ENCODE measurements around the gene SLC9A3.
"Not testable (repeated sequence)": the region's sequence is repeated elsewhere in the genome, so short reads cannot be mapped to it uniquely, and the experiment has no call there.

SLC9A3 gene

DNA sequence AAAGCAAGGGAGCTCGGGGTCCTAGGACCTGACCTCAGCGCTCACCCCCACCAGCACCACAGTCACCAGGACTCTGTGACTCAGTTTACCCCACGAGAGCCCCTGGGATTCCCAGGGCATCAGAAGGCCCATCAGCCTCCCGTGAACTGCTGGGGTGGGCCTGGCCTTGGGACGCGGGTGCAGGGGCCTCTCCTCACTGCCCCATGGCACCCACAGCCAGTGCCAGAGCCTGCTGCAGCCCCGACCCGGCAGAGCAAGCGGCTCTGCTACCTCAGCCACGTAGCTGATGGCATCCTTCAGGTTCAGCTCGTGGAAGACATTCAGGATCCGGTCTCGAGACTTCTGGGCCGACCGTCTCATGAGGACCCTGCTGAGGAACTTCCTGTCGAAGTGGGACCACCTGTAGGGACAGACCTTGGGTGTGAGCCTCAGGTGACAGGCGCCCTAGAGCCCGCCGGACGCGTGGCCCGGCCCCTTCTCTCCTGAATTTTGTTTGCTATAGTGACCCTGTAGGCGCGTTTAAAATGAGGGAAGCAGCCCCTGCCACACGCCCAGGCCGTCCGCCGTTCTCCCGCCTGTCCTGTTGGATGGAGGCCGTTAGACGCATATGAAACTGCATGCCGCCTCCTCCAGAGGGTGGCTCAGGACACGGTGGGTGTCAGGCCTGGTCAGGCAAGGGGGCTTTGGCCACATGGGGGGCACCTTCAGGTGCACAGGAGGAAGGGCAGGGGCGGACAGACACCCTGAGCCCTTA lies 44.5 kb downstream of the SLC9A3 start:
- Mint-ChIP-seq H3K9me3 (no peaks in the 10 kb centered on the region), H3K4me1 (peaks cover 7% of the 10 kb centered on the region), H3K36me3 (no peaks in the 10 kb centered on the region), H3K27me3 (peaks cover 42% of the 10 kb centered on the region), H3K27ac (no peak overlapping the region), H3K4me3 (no peak overlapping the region)
- no peak for DNase-seq
- CTCF ChIA-PET: no interaction called here

DNA sequence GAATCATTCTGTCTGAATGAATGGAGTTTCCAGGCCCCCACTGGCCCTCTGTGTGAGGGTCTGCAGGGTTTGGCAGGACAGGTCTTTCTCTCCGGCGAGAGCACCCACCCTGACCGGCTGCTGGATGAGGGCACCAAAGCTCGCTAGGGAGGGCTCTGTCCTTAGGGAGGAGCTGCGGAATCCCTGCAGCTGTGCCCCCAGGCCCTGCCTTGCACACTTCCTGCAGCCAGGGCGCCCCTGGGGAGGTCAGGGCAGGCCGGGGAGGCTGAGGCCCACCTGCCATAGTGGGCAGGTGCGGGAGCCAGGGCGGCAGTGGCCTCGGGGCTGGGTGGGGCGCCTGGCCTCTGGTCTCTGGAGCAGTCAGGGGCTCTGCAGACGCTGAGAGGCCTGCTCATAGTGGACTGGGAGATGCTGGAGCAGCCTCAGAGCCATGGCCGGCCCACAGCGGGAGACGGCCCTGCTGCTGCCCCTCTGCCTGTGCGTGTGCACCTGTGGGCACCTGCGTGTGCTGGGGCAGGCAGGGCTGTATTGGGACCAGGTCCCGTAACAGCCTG lies 45.2 kb downstream of the SLC9A3 start:
- Mint-ChIP-seq H3K27ac (no peak overlapping the region), H3K4me1 (peaks cover 8% of the 10 kb centered on the region), H3K4me3 (no peak overlapping the region), H3K9me3 (no peaks in the 10 kb centered on the region), H3K27me3 (peaks cover 44% of the 10 kb centered on the region), H3K36me3 (no peaks in the 10 kb centered on the region)
- DNase-seq: no peak
- CTCF ChIA-PET: no interaction called here

DNA sequence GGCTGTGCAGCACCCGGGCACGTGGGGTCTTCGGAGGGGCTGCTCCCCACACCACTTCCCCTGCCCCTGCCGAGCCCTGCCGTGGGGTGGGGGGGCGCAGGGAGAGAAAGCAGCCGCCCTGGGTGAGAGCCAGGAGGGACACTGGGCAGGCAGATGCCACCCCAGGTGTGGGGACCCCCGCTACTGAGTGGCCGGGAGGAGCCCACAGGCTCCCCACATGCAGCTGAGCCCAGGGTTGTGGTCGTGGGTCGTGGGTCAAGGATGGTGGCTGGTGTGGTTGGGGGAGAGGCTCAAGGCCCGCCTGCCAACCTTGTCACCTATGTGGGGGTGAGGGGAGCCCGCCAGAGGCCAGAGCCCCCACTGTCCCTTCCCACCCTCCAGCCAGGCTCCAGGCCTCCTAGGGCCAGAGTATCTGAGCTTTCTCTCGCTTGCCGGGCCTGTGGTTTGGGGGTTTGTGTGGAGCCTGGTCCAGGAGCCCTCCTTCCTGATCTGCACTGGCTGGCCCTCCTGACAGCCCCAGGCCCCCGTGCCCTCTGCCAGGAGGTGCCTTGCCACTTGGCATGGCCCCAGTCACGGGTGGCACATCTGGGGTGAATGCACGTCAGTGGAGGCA lies 45.8 kb downstream of the SLC9A3 start:
- Mint-ChIP-seq H3K4me1 (peaks cover 10% of the 10 kb centered on the region), H3K9me3 (no peaks in the 10 kb centered on the region), H3K27ac (no peak overlapping the region), H3K36me3 (no peaks in the 10 kb centered on the region), H3K4me3 (no peak overlapping the region), H3K27me3 (peaks cover 46% of the 10 kb centered on the region)
- no peak for DNase-seq
- CTCF ChIA-PET: no interaction called here

- H3K9me3 Mint-ChIP-seq: no peaks in the 10 kb centered on the region
- H3K36me3 Mint-ChIP-seq: no peaks in the 10 kb centered on the region
- DNase-seq: no peak
- no peak overlapping the region for H3K27ac Mint-ChIP-seq
- H3K4me1 Mint-ChIP-seq: peaks cover 10% of the 10 kb centered on the region
- peaks cover 40% of the 10 kb centered on the region for H3K27me3 Mint-ChIP-seq
- CTCF ChIA-PET: no interaction called here
- no peak overlapping the region for H3K4me3 Mint-ChIP-seq
Measured at GRCh38 chr5:477871-478270, 46.4 kb downstream of the SLC9A3 start.

DNA sequence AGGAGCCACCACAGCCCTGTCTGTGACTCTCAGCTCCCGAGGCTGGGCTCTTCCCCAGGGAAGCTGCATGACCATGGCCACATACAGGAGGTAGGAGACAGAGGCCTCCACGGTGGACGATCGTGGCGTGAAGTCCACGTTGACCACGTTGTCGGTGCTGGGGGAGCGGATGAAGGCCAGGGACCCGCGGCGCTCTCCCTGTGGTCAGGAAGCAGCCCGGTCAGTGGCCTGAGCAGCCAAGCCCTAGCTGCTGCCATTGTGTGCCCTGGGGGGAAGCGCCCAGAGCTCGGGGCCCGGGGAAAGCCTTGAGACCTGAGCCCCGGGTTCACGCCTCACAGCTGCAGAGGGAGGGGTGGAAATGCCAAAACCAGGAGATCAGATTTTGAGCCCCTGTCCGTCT lies 47.0 kb downstream of the SLC9A3 start:
- Mint-ChIP-seq H3K9me3 (no peaks in the 10 kb centered on the region), H3K4me3 (no peak overlapping the region), H3K36me3 (no peaks in the 10 kb centered on the region), H3K27ac (no peak overlapping the region), H3K4me1 (peaks cover 10% of the 10 kb centered on the region), H3K27me3 (peaks cover 40% of the 10 kb centered on the region)
- no peak for DNase-seq
- CTCF ChIA-PET: no interaction called here

- peaks cover 40% of the 10 kb centered on the region for H3K27me3 Mint-ChIP-seq
- DNase-seq: no peak
- peaks cover 12% of the 10 kb centered on the region for H3K4me1 Mint-ChIP-seq
- H3K4me3 Mint-ChIP-seq: no peak overlapping the region
- CTCF ChIA-PET: no interaction called here
- H3K36me3 Mint-ChIP-seq: no peaks in the 10 kb centered on the region
- no peak overlapping the region for H3K27ac Mint-ChIP-seq
- H3K9me3 Mint-ChIP-seq: no peaks in the 10 kb centered on the region
Measured at GRCh38 chr5:476814-477175, 47.5 kb downstream of the SLC9A3 start.

DNA sequence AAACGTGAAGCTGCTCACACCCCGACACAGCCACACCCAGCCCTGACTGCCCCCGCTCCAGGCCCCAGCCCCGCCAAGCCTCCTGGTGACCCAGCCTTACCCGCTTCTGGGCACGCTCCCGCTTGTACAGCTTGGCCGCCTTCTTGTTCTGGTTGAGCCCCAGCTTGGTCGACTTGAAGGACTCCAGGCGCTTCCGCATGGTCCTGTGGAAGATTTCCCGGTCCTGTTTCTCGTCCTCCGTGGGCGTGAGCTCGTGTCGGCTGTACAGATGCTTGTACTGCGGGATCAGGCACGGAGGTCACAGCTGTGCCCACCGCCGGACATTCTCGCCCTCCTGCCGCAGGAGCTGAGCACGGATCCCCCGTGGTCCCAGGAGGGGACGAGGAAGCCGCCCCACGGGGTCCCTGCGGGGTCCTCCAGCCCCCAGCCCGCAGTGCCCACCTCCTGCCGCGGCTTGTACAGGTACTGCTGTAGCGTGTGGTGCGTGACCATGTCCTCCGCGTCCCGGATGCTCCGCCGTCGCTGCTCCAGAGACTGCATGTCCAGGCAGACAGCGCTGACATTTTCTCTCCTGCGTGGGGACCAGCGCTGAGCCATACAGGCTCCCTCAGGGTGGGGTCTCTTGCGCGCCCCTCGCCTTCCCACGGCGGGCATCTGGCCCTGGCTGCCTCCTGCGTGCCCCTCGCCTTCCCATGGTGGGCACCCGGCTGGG lies 48.0 kb downstream of the SLC9A3 start:
- Mint-ChIP-seq H3K36me3 (no peaks in the 10 kb centered on the region), H3K4me1 (peaks cover 18% of the 10 kb centered on the region), H3K27ac (no peak overlapping the region), H3K4me3 (no peak overlapping the region), H3K27me3 (peaks cover 36% of the 10 kb centered on the region), H3K9me3 (no peaks in the 10 kb centered on the region)
- no peak for DNase-seq
- CTCF ChIA-PET: interaction anchor here (0.9 kb wide), 1 partner anchor 30 kb away, joined by 3 read pairs; no protein-coding TSS in a partner anchor

GRCh38 chr5:475704-476101 lies 48.5 kb downstream of the SLC9A3 start:
- Mint-ChIP-seq H3K4me3 (peak overlapping the region; percentile 53), H3K27ac (no peak overlapping the region), H3K4me1 (peaks cover 23% of the 10 kb centered on the region), H3K9me3 (no peaks in the 10 kb centered on the region), H3K27me3 (peaks cover 36% of the 10 kb centered on the region), H3K36me3 (peaks cover 4% of the 10 kb centered on the region)
- CTCF ChIA-PET: interaction anchor here (0.9 kb wide), 1 partner anchor 29 kb away, joined by 3 read pairs; no protein-coding TSS in a partner anchor
- no peak for DNase-seq

- peak; percentile 48 for DNase-seq
- CTCF ChIA-PET: interaction anchor here (0.9 kb wide), 1 partner anchor 29 kb away, joined by 3 read pairs; no protein-coding TSS in a partner anchor
- peaks cover 29% of the 10 kb centered on the region for H3K4me1 Mint-ChIP-seq
- no peaks in the 10 kb centered on the region for H3K9me3 Mint-ChIP-seq
- peaks cover 36% of the 10 kb centered on the region for H3K27me3 Mint-ChIP-seq
- H3K27ac Mint-ChIP-seq: no peak overlapping the region
- H3K36me3 Mint-ChIP-seq: peaks cover 8% of the 10 kb centered on the region
- H3K4me3 Mint-ChIP-seq: peak overlapping the region; percentile 71
Measured at GRCh38 chr5:474840-475661, 49.2 kb downstream of the SLC9A3 start.

- not testable (repeated sequence) for H3K27ac Mint-ChIP-seq, H3K36me3 Mint-ChIP-seq, H3K9me3 Mint-ChIP-seq
- H3K27me3 Mint-ChIP-seq: peaks cover 36% of the 10 kb centered on the region
- H3K4me3 Mint-ChIP-seq: peak overlapping the region; percentile 71
- H3K4me1 Mint-ChIP-seq: peaks cover 30% of the 10 kb centered on the region
- CTCF ChIA-PET: interaction anchor here (0.9 to 1.1 kb wide), 2 partner anchors 28 to 29 kb away, joined by 4 to 6 read pairs; no protein-coding TSS in a partner anchor
- peak; percentile 21 for DNase-seq
Measured at GRCh38 chr5:474232-474839, 49.9 kb downstream of the SLC9A3 start.

DNA sequence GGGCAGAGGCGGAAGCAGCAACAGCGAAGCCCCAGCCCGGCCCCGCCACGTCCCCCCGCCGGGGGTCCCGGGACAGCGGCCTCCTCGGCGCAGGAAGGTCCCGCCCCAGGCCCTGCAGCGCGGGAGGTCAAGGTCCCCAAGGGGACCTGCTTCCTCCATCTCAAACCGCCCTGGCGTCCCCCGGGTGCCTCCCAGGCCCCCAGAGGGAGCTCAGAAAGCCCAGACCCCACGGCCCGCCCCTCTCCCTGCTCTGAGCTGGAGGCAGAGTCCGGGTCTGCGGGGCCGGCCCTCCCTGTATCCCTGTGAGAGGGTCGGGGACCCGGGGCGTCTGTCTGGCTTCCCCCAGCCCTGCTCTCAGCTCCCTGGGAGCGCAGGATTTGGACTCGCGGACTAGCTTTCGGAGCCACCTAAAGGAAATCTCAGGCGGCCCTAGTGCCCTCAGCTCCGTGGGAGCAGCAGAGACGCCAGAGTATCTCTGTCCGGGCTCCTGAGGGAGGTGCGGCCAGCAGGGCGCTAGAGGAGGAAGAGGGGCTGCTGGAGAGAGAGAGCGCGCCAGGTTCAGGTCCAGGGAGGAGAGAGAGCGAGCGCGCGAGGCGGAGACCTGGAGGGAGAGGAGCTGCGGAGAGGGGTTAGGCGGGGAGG lies 50.6 kb downstream of the SLC9A3 start:
- Mint-ChIP-seq H3K27me3 (peaks cover 36% of the 10 kb centered on the region), H3K27ac (peak overlapping the region; percentile 74), H3K36me3 (peaks cover 9% of the 10 kb centered on the region), H3K4me3 (peak overlapping the region; percentile 91), H3K9me3 (no peaks in the 10 kb centered on the region), H3K4me1 (peaks cover 30% of the 10 kb centered on the region)
- CTCF ChIA-PET: interaction anchor here (0.9 to 1.4 kb wide), 3 partner anchors 27 to 157 kb away, joined by 3 to 6 read pairs (median 4); no protein-coding TSS in a partner anchor
- DNase-seq: peak; percentile 52

DNA sequence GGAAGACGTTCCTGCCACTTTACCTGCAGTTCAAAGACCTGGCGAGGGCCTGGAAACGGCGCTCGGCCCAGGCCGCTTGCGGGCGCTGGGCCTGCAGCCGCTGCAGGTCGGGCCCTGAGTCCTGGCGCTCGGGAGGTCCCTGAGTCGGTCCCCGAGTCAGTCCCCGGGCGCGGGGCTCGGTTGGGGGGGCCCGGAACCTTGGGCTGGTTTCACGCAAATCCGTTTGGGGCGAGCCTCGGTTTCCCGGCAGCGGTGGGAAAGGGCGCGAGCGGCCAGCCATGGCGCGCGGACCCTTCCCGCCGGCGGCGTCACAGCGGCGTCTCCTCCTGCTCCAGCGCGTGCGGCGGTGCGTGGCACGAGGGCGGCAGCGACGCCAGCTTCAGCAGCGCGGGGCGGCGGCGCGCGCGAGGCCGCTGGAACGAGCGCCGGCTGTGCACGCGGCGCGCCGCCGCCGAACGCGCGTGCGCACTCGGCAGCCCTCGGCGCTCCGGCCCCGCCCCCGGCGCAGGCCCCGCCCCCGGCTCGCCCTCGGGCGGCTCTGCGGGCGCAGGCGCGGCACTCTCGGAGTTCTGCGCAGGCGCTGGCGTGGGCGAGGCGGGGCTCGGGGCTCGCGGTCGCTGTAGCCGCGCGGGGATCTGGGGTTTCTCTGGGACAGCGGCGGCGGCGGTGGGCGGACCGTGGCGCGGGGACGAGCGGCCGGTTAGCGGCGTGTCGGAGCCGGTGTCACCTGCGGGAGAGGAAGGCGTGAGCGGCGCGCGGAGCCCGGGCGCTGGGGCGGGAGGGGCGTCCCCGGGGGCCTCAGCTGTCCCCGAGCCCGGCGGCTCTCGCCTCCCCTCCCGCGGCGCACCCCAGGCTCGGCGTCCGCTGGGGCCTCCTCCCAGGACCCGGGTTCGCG lies 51.3 kb downstream of the SLC9A3 start:
- H3K9me3 Mint-ChIP-seq: no peaks in the 10 kb centered on the region

More for the DNA sequence above, 51.3 kb downstream of the SLC9A3 start:
- Mint-ChIP-seq H3K27ac (peak overlapping the region; percentile 84), H3K4me1 (peaks cover 30% of the 10 kb centered on the region), H3K27me3 (peaks cover 36% of the 10 kb centered on the region), H3K36me3 (peaks cover 9% of the 10 kb centered on the region), H3K4me3 (peak overlapping the region; percentile 75)
- CTCF ChIA-PET: interaction anchor here (0.9 to 1.4 kb wide), 4 partner anchors 26 to 156 kb away, joined by 3 to 6 read pairs (median 5); no protein-coding TSS in a partner anchor
- peak; percentile 91 for DNase-seq
